ENCODE measurements around the gene DEAF1. TPM values are rescaled to one million over a fixed set of nuclear protein-coding genes. Genes with fewer than 3 reads are reported as not detected.
A peak's percentile ranks its signal among the peaks of the same experiment; 100 is the strongest.

DEAF1 gene
- polyA plus RNA-seq, 3 donors from 2014 or later, result 17.8 to 31.6 (median 18.6) TPM

GRCh38 chr11:620935-621814 is 73.8 kb downstream of the DEAF1 start:
- no peaks in the 10 kb centered on the region for H3K36me3 Mint-ChIP-seq
- DNase-seq, result no peak
- H3K9me3 Mint-ChIP-seq, result no peaks in the 10 kb centered on the region
- peaks cover 0 to 4% (median 3%) of the 10 kb centered on the region in 3 donors for H3K27me3 Mint-ChIP-seq (ENCODE audit: low read depth in 3 of 3)
- no peak overlapping the region for H3K4me3 Mint-ChIP-seq
- peaks cover 3 to 6% of the 10 kb centered on the region in 2 donors for H3K4me1 Mint-ChIP-seq
- H3K27ac Mint-ChIP-seq, result no peak overlapping the region

- no peaks in the 10 kb centered on the region for H3K36me3 Mint-ChIP-seq
- peaks cover 0 to 10% (median 3%) of the 10 kb centered on the region in 3 donors for H3K27me3 Mint-ChIP-seq (ENCODE audit: low read depth in 3 of 3)
- H3K4me1 Mint-ChIP-seq, result peaks cover 7 to 11% of the 10 kb centered on the region in 2 donors
- no peak overlapping the region for H3K4me3 Mint-ChIP-seq
- no peak overlapping the region for H3K27ac Mint-ChIP-seq
- no peak for DNase-seq
- H3K9me3 Mint-ChIP-seq, result no peaks in the 10 kb centered on the region
These were observed 74.8 kb downstream of the DEAF1 start for GRCh38 chr11:620201-620600.

GRCh38 chr11:619628-620050 is 75.4 kb downstream of the DEAF1 start:
- peaks cover 7 to 11% of the 10 kb centered on the region in 2 donors for H3K4me1 Mint-ChIP-seq

DNA sequence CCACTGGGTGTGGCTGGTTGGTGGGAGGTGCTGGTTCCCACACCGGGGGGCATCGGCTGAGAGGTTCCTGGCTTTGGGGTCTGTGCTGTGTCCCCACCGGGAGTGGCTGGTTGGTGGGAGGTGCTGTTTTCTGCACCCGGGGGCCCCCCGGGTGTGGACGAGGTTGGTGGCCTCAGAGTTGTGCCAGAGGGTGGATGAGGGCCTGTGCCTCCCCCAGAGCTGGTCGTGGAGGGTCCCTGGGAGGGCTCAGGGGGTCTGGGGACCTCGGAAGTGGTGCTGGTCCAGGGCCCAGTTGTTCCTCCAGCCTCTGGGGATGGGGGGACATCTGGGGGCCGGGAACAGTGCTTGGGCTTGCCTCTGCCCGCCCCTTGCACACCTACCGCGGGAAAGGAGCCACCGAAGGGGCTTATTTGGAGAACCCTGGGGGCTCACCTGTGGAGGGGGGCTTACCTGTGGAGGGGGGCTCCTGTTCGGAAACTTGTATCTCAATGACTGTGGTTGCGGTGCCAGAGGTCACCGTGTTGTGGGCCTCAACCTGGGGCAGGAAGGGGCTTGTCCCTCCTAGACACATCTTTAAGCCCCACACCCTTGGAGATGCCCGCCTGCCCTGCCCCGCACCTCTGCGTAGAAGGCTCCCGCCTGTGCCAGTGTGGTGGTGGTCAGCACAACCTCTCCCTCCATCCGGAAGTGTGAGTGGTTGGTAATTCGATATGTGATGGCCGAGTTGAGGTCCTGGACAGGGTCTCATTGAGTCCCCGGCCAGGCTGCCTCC is 76.0 kb downstream of the DEAF1 start:
- DNase-seq, result no peak
- Mint-ChIP-seq H3K4me1 (peaks cover 10 to 16% of the 10 kb centered on the region in 2 donors), H3K36me3 (no peaks in the 10 kb centered on the region), H3K27ac (no peak overlapping the region), H3K27me3 (ENCODE audit: low read depth in 3 of 3) (peaks cover 5 to 12% (median 7%) of the 10 kb centered on the region in 3 donors), H3K4me3 (no peak overlapping the region), H3K9me3 (no peaks in the 10 kb centered on the region)

More at GRCh38 chr11:619628-620050, 75.4 kb downstream of the DEAF1 start:
- no peak for DNase-seq
- no peak overlapping the region for H3K27ac Mint-ChIP-seq
- no peak overlapping the region for H3K4me3 Mint-ChIP-seq
- H3K27me3 Mint-ChIP-seq (ENCODE audit: low read depth in 3 of 3), result peaks cover 0 to 10% (median 3%) of the 10 kb centered on the region in 3 donors
- H3K36me3 Mint-ChIP-seq, result no peaks in the 10 kb centered on the region
- no peaks in the 10 kb centered on the region for H3K9me3 Mint-ChIP-seq

DNA sequence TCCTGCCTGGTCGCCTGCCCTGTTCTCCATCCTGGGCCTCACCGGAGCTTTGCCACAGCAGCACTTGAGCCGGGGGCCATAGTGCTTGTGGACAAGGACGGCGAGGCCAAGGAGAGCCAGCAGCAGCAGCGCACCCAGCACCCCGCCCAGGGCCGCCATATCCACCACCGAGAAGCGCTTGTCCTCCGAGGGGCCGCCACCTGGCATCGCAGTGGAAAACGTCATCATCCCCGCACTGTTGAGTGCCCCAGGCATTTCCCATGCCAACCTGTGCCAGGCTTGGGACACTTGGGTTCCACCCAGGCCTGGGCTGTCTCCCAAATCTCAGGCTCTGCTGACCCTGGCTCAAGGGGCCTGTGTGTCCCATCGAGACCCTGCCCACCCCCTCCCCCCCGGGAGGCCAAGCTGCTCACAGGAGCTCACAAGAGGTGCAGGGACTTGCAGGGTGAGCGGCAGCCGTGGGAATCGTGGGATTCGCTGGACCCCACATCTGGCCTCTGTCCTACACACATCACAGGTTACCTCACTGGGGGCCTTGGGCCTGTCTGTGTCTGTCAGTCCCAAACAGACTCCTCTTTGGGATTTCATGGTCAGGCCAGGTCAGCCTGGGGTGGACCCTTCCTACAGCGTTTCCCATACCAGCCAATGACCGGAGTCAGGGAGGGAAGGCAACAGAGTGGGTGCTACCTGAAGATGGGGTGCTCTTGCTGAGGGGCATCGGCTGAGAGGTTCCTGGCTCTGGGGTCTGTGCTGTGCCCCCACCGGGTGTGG is 76.9 kb downstream of the DEAF1 start:
- Mint-ChIP-seq H3K4me1 (peaks cover 10 to 16% of the 10 kb centered on the region in 2 donors), H3K9me3 (no peaks in the 10 kb centered on the region), H3K27ac (no peak overlapping the region), H3K36me3 (no peaks in the 10 kb centered on the region), H3K27me3 (ENCODE audit: low read depth in 3 of 3) (peaks cover 5 to 12% (median 6%) of the 10 kb centered on the region in 3 donors), H3K4me3 (no peak overlapping the region)
- DNase-seq, result no peak

DNA sequence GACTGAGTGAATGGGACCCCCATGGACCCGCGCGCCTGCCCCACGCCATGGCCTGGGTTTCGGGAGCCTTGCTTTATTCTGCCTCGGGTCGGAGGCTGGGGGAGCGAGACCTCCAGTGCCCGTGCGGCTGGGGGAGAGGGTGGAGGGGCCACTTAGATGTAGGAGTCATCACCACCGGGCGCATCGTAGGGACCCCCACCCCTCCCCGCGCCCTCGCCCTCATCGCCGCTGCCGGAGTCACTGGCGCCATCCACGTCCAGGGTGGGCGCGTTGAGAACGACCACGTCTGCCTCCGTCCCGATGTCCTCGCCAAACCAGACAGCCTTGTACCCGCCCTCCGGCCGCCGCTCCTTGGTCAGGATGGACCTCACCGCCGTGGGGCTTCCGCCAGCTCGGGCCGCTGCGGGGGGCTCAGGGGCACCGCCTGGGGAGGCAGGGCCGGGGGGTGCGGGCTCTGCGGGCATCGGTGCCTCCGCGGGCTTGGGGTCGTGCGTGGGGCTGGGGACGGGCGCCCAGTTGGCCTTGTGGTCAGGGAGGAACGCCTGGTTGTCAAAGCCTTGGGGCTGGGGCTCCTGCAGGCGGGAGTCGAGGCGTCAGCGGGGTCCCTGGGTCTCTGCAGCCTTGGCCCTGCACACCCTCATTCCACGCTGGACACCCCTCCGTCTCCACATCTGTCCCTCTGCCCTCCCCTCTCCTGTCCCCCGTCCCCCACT is 77.7 kb downstream of the DEAF1 start:
- H3K4me1 Mint-ChIP-seq, result peaks cover 11 to 16% of the 10 kb centered on the region in 2 donors
- peaks cover 0 to 1% (median 0%) of the 10 kb centered on the region in 3 donors for H3K36me3 Mint-ChIP-seq
- no peaks in the 10 kb centered on the region for H3K9me3 Mint-ChIP-seq
- H3K27me3 Mint-ChIP-seq (ENCODE audit: low read depth in 3 of 3), result peaks cover 5 to 12% (median 6%) of the 10 kb centered on the region in 3 donors
- DNase-seq, result no peak
- H3K27ac Mint-ChIP-seq, result no peak overlapping the region
- H3K4me3 Mint-ChIP-seq, result no peak overlapping the region

DNA sequence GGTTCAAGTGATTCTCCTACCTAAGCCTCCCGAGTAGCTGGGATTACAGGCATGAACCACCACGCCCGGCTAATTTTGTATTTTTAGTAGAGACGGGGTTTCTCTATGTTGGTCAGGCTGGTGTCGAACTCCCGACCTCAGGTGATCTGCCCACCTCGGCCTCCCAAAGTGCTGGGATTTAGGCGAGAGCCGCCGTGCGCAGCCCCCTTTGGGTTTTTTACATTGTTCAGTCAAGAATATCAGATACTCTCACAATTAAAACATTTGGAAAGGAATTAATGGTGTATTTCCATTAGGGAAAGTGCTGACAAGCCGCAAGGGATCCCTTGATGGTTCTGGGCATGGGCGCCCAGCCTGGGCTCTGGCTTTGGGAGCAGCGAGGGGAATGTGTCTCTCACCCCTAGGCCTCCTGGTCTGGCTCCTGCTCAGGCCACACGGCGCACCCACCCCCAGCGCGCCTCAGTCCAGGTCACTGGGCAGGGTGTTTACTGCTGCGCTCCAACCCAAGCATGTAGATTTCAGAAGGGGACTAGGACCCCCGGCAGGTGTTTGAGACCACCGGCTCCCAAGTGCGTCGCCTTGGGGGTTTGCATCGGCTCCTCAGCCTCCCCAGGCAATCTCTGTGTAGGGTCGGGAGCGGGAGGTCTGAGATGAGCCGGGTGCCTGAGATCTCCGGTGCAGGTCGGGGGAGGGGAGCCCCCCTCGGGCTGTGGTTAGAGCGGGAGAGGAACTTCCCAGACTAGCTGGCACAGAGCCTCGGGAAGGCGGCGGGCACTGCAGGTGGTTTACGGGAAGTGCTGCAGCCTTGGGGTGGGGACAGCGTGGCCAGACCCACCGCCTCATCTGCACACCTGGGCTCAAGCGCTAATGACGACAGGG is 78.5 kb downstream of the DEAF1 start:
- DNase-seq, result no peak
- Mint-ChIP-seq H3K4me1 (peaks cover 15 to 16% of the 10 kb centered on the region in 2 donors), H3K36me3 (peaks cover 0 to 7% (median 3%) of the 10 kb centered on the region in 3 donors), H3K27me3 (ENCODE audit: low read depth in 3 of 3) (peaks cover 5 to 12% (median 6%) of the 10 kb centered on the region in 3 donors), H3K9me3 (no peaks in the 10 kb centered on the region), H3K27ac (peak overlapping the region; percentile 85 to 93 (median 90)), H3K4me3 (peak overlapping the region; percentile 90 to 95 (median 93))

DNA sequence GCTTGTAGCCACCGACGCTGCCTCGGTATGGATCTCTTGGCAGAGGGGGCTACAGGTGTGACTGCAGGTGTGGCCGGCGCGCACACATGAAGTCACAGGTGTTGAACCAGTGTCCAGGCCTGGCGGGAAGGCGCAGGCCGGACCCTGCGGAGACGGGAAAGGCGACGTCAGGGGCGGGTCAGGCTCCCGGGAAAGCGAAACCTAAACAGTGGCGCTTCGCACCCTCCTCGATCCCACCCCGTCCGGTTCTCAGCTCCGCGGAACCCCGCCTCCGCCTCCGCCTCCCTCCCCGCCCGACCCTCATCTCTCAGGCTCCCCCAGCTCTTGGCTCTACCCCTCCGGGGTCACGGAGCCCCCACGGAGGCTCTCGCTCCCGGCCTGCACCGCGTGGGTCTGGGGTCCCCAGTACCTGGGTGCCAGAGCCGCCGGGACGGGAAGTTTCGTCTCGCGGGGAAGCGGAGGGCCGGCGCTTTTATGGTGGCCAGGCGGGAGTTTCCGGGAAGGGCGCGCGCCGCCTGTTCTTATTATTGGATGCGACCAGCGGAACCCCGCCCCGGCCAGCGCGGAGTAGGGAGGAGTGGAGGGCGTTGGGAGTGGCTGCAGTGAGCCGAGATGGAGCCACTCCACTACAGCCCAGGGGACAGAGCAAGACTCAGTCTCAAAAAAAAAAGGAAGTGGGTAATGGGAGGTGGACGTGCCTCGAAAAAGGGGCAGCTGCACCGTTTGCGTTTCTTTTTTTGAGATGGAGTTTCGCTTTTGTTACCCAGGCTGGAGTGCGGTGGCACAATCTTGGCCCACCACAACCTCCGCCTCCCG is 79.3 kb downstream of the DEAF1 start, which contains the start of gene IRF7:
Gene IRF7 (minus strand): TSS at position 447 of the 816 bp plus-strand sequence. CDS start 586 bp downstream, outside the sequence.
- Mint-ChIP-seq H3K4me3 (peak within 1 kb of the TSS; percentile 90 to 95 (median 93)), H3K4me1 (peaks cover 15 to 16% of the 10 kb centered on the region in 2 donors), H3K9me3 (no peaks in the 10 kb centered on the region), H3K27ac (peak within 1 kb of the TSS; percentile 88 to 96 (median 92)), H3K27me3 (ENCODE audit: low read depth in 3 of 3) (peaks cover 5 to 12% (median 8%) of the 10 kb centered on the region in 3 donors), H3K36me3 (peaks cover 0 to 7% (median 3%) of the 10 kb centered on the region in 3 donors)
- peak; percentile 85 to 87 (median 86) for DNase-seq

DNA sequence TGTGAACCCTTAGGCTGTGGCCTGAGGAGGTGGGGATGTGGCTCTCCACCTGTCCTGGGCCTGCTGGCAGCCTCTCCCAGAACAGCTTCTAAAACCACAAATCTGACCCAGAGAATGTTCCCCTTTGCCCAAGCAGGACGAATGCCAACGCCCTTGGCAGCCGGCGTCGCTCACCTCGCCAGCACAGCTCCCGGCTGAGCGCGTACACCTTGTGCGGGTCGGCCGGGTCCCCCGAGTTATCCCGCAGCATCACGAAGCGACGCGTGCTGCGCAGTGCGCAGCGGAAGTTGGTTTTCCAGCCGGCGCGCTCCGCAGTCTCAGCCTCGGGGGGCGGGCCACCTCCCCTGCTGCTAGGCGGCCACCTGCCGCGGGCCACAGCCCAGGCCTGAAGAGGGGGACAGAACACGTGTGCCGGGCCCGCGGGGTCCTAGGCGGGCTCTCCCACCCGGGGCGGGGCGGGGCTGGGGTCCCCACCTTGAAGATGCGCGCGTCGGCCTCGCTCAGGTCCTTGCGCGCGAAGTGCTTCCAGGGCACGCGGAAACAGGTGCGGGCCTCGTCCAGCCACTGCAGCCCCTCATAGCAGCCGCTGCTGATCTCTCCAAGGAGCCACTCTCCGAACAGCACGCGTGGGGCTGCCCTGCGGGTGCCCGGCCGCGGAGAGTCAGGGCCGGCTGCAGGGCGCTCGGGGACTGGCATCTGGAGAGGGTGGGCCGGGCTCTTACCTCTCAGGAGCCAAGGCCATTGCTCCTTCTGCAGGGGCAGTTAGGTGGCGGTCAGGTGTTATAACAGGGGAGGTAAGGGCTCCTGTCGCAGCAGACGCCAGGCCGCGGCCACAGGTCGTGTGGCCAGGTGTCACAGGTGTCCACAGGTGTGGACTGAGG is 80.2 kb downstream of the DEAF1 start:
- H3K27ac Mint-ChIP-seq, result peak overlapping the region; percentile 88 to 96 (median 92)
- peaks cover 5 to 12% (median 8%) of the 10 kb centered on the region in 3 donors for H3K27me3 Mint-ChIP-seq (ENCODE audit: low read depth in 3 of 3)
- H3K4me3 Mint-ChIP-seq, result peak overlapping the region; percentile 90 to 95 (median 93)
- H3K9me3 Mint-ChIP-seq, result no peaks in the 10 kb centered on the region
- peaks cover 0 to 7% (median 3%) of the 10 kb centered on the region in 3 donors for H3K36me3 Mint-ChIP-seq
- no peak for DNase-seq
- H3K4me1 Mint-ChIP-seq, result peaks cover 15 to 16% of the 10 kb centered on the region in 2 donors

GRCh38 chr11:614021-614622 is 80.9 kb downstream of the DEAF1 start:
- Mint-ChIP-seq H3K4me3 (peak overlapping the region; percentile 71 to 78 (median 75)), H3K27me3 (ENCODE audit: low read depth in 3 of 3) (peaks cover 5 to 12% (median 8%) of the 10 kb centered on the region in 3 donors), H3K4me1 (peaks cover 15 to 16% of the 10 kb centered on the region in 2 donors)

More at GRCh38 chr11:614021-614622, 80.9 kb downstream of the DEAF1 start:
- no peak for DNase-seq
- no peaks in the 10 kb centered on the region for H3K9me3 Mint-ChIP-seq
- peaks cover 0 to 7% (median 3%) of the 10 kb centered on the region in 3 donors for H3K36me3 Mint-ChIP-seq
- H3K27ac Mint-ChIP-seq, result peak overlapping the region; percentile 67 to 88 (median 78)

All from immature natural killer cell (primary cell).